Neural progenitor cell (in vitro differentiated cells): Measurements from ENCODE around the gene IGLON5. TPM values are rescaled to one million over a fixed set of nuclear protein-coding genes. Genes with fewer than 3 reads are reported as not detected.

ENCODE experiments used
- DNase-seq: peaks from one replicate; pipeline ENCODE4 v3.0.0-alpha.2; 2016; ENCODE audit warnings: low spot score
- H2AFZ ChIP-seq: fragments of 200-600 bp; sonication (generic); replicated peaks from 2 replicates; pipeline ENCODE4 v1.6.1; 2016; ENCODE audit warnings: antibody characterized with exemption
- H3F3A ChIP-seq: fragments of 200-600 bp; sonication (generic); 2 replicates; pipeline ENCODE4 v1.6.1; 2016; ENCODE audit warnings: antibody characterized with exemption, low read depth
- H3K27ac ChIP-seq: fragments of 200-600 bp; sonication (generic); 2 replicates; pipeline ENCODE4 v1.5.1; 2016; ENCODE audit warnings: mild to moderate bottlenecking
- H3K27me3 ChIP-seq: fragments of 200-600 bp; sonication (generic); 2 replicates; pipeline ENCODE4 v1.6.1; 2016; ENCODE audit warnings: mild to moderate bottlenecking, moderate library complexity
- H3K36me3 ChIP-seq: fragments of 200-600 bp; sonication (generic); 2 replicates; pipeline ENCODE4 v1.5.1; 2016
- H3K4me1 ChIP-seq: fragments of 200-600 bp; sonication (generic); 2 replicates; pipeline ENCODE4 v1.6.1; 2016; ENCODE audit warnings: mixed run types
- H3K4me2 ChIP-seq: fragments of 200-600 bp; sonication (generic); 2 replicates; pipeline ENCODE4 v1.6.1; 2016
- H3K4me3 ChIP-seq: fragments of 200-600 bp; sonication (generic); 2 replicates; pipeline ENCODE4 v1.5.1; 2016
- H3K79me2 ChIP-seq: fragments of 200-600 bp; sonication (generic); 2 replicates; pipeline ENCODE4 v1.6.1; 2016; ENCODE audit warnings: low read depth
- H3K9ac ChIP-seq: fragments of 200-600 bp; sonication (generic); 2 replicates; pipeline ENCODE4 v1.6.1; 2016
- H3K9me3 ChIP-seq: fragments of 200-600 bp; sonication (generic); 2 replicates; pipeline ENCODE4 v1.5.1; 2016; ENCODE audit warnings: low read depth
- H4K20me1 ChIP-seq: fragments of 200-600 bp; sonication (generic); 2 replicates; pipeline ENCODE4 v1.6.1; 2016; ENCODE audit warnings: low read depth
- H3K27ac Mint-ChIP-seq: 3 replicates; pipeline ENCODE4 v1.8.0; 2021; ENCODE audit warnings: mixed read lengths
- H3K27me3 Mint-ChIP-seq: 2 replicates; pipeline ENCODE4 v1.8.0; 2022; ENCODE audit warnings: low read depth, mild to moderate bottlenecking, inconsistent platforms, moderate library complexity, mixed read lengths; ENCODE audit not compliant: insufficient read depth
- H3K36me3 Mint-ChIP-seq: 3 replicates; pipeline ENCODE4 v1.8.0; 2021; ENCODE audit warnings: mixed read lengths
- H3K4me1 Mint-ChIP-seq: 3 replicates; pipeline ENCODE4 v1.8.0; 2021; ENCODE audit warnings: mixed read lengths
- H3K4me3 Mint-ChIP-seq: 3 replicates; pipeline ENCODE4 v1.8.0; 2021; ENCODE audit warnings: mild to moderate bottlenecking, moderate library complexity, mixed read lengths
- H3K9me3 Mint-ChIP-seq: 3 replicates; pipeline ENCODE4 v1.8.0; 2020; ENCODE audit warnings: mixed read lengths
- EZH2 ChIP-seq: fragments of 200-600 bp; sonication (generic); IDR thresholded peaks from 2 replicates; pipeline ENCODE4 v1.6.1; 2017; ENCODE audit warnings: antibody characterized with exemption, mild to moderate bottlenecking, moderate library complexity
- EZH2phosphoT487 ChIP-seq: fragments of 200-600 bp; sonication (generic); IDR thresholded peaks from 2 replicates; pipeline ENCODE4 v1.6.1; 2017; ENCODE audit warnings: antibody characterized with exemption
- total RNA-seq: library from RNA; depleted of rRNA; stranded (reverse); fragments of >200 nt; gene quantifications from 2 replicates; pipeline ENCODE4 v1.2.3, GENCODE V29; 2015; ENCODE audit warnings: low replicate concordance
- TF ChIP-seq, protein P1 (sequence below): fragments of 200-600 bp; sonication (generic); IDR thresholded peaks from 2 replicates; pipeline ENCODE4 v1.5.1; 2017; ENCODE audit warnings: antibody characterized with exemption, mild to moderate bottlenecking

The IGLON5 gene
- total RNA-seq, 1 donor from 2014 or later: 5.4 TPM

- Histone ChIP-seq H3K9ac (no peak overlapping the region), H3K27me3 (no peaks in the 10 kb centered on the region), H3K4me3 (no peak overlapping the region), H3K9me3 (no peaks in the 10 kb centered on the region), H4K20me1 (no peaks in the 10 kb centered on the region), H3F3A (no peaks in the 10 kb centered on the region), H3K4me2 (no peak overlapping the region), H3K4me1 (no peaks in the 10 kb centered on the region), H2AFZ (no peak overlapping the region), H3K36me3 (no peaks in the 10 kb centered on the region), H3K27ac (no peak overlapping the region), H3K79me2 (no peaks in the 10 kb centered on the region)
- H3K27me3 Mint-ChIP-seq: no peaks in the 10 kb centered on the region
- H3K9me3 Mint-ChIP-seq: peaks cover 3% of the 10 kb centered on the region
- H3K36me3 Mint-ChIP-seq: no peaks in the 10 kb centered on the region
- H3K27ac Mint-ChIP-seq: no peak overlapping the region
- no peak for DNase-seq
- TF ChIP-seq EZH2 (no peak), EZH2phosphoT487 (no peak)
- TF ChIP-seq, protein P1, sequence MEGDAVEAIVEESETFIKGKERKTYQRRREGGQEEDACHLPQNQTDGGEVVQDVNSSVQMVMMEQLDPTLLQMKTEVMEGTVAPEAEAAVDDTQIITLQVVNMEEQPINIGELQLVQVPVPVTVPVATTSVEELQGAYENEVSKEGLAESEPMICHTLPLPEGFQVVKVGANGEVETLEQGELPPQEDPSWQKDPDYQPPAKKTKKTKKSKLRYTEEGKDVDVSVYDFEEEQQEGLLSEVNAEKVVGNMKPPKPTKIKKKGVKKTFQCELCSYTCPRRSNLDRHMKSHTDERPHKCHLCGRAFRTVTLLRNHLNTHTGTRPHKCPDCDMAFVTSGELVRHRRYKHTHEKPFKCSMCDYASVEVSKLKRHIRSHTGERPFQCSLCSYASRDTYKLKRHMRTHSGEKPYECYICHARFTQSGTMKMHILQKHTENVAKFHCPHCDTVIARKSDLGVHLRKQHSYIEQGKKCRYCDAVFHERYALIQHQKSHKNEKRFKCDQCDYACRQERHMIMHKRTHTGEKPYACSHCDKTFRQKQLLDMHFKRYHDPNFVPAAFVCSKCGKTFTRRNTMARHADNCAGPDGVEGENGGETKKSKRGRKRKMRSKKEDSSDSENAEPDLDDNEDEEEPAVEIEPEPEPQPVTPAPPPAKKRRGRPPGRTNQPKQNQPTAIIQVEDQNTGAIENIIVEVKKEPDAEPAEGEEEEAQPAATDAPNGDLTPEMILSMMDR: no peak
- H3K4me1 Mint-ChIP-seq: peaks cover 10% of the 10 kb centered on the region
- no peak overlapping the region for H3K4me3 Mint-ChIP-seq
Observed at GRCh38 chr19:51272183-51272810, 39.1 kb upstream of the IGLON5 start.

DNA sequence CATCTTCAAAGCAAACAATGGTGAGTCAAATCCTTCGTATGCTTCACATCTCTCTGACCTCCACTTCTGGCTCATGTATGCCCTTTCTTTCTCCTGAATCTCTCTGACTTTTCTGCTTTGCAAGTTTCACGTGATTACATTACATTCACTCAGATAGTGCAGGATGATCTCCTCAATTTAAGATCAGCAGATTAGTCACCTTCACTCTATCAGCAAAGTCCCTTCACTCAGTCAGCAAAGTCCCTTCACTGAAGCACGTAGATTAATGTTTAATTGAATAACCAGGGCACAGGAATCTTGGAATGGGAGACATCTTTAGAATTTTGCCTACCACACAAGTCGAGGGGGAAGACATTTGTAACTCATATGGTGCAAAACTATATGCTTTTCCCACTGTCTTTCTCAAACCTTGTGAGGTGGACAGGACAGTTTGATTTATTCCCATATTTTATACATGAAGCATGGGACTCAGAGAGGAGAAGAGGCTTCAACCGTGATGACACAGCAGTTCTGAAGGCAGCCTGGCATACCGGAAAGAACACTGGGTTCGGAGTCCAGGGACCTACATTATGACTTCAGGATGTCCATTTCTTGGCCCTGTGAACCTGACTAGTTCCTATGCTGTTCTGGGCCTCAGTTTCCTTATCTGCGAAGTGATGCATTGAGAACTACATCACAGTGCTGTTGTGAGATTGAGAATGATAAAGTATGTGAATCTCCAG, 37.2 kb upstream of the IGLON5 start:
- no peaks in the 10 kb centered on the region for H4K20me1 ChIP-seq
- TF ChIP-seq EZH2phosphoT487 (no peak), EZH2 (no peak)
- TF ChIP-seq, protein P1: no peak
- H3K27me3 ChIP-seq: no peaks in the 10 kb centered on the region
- Mint-ChIP-seq H3K27me3 (no peaks in the 10 kb centered on the region), H3K4me1 (peaks cover 10% of the 10 kb centered on the region), H3K27ac (no peak overlapping the region), H3K9me3 (peaks cover 3% of the 10 kb centered on the region), H3K36me3 (no peaks in the 10 kb centered on the region), H3K4me3 (no peak overlapping the region)
- no peaks in the 10 kb centered on the region for H3F3A ChIP-seq
- no peaks in the 10 kb centered on the region for H3K9me3 ChIP-seq
- no peaks in the 10 kb centered on the region for H3K4me1 ChIP-seq
- no peak overlapping the region for H3K4me3 ChIP-seq
- no peak overlapping the region for H2AFZ ChIP-seq
- H3K9ac ChIP-seq: no peak overlapping the region
- H3K27ac ChIP-seq: no peak overlapping the region
- H3K36me3 ChIP-seq: no peaks in the 10 kb centered on the region
- DNase-seq: no peak
- H3K4me2 ChIP-seq: no peak overlapping the region
- no peaks in the 10 kb centered on the region for H3K79me2 ChIP-seq

DNA sequence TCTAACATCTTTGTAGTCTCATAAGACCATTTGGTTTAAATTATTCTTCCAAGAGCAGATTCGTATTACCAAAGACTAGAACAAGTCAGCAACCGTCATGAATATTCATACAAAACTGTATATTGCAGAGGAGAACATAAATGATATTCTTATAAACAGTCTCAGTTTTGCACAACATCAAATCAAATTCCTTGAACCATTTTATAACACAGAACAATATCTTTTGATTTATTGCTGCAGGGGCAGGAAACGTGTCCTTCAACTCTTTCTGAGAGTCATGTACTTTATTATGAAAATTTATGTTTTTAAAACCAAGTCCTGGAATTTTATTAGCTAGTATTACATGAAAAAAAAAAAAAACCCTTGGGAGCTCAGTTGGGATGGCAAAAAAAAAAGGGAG, 34.3 kb upstream of the IGLON5 start:
- H3K9me3 Mint-ChIP-seq: peaks cover 3% of the 10 kb centered on the region
- no peaks in the 10 kb centered on the region for H3K36me3 ChIP-seq
- H3K36me3 Mint-ChIP-seq: no peaks in the 10 kb centered on the region
- H3K4me3 ChIP-seq: no peak overlapping the region
- H3K27ac Mint-ChIP-seq: no peak overlapping the region
- no peaks in the 10 kb centered on the region for H3K27me3 ChIP-seq
- no peaks in the 10 kb centered on the region for H3K9me3 ChIP-seq
- H3K9ac ChIP-seq: no peak overlapping the region
- H3K27ac ChIP-seq: no peak overlapping the region
- H3K4me3 Mint-ChIP-seq: no peak overlapping the region
- peaks cover 2% of the 10 kb centered on the region for H3K27me3 Mint-ChIP-seq
- DNase-seq: no peak
- no peaks in the 10 kb centered on the region for H3K79me2 ChIP-seq
- H3K4me2 ChIP-seq: no peak overlapping the region
- no peaks in the 10 kb centered on the region for H4K20me1 ChIP-seq
- H3K4me1 ChIP-seq: no peaks in the 10 kb centered on the region
- H3F3A ChIP-seq: no peaks in the 10 kb centered on the region
- TF ChIP-seq, protein P1: no peak
- TF ChIP-seq EZH2phosphoT487 (no peak), EZH2 (no peak)
- H2AFZ ChIP-seq: no peak overlapping the region
- no peaks in the 10 kb centered on the region for H3K4me1 Mint-ChIP-seq
